IMR-90 (cell line): ENCODE measurements around the gene BASP1. TPM values are rescaled to one million over a fixed set of nuclear protein-coding genes. Genes with fewer than 3 reads are reported as not detected.
A peak's percentile ranks its signal among the peaks of the same experiment; 100 is the strongest.

Experiments
- ATAC-seq: fragments of 200-7000 bp; cut with Tn5 transposase; 2 replicates; pipeline ENCODE4 v1.9.1; 2020; ENCODE audit warnings: low read depth, mild to moderate bottlenecking, moderate library complexity
- BruUV-seq: library from RNA; stranded (reverse); fragments of 400-500 nt; replicated peaks from 2 replicates; lab custom pipeline; 2021; lab: Mats Ljungman, UMichigan
- CTCF ChIA-PET: fragments of 300-600 bp; formaldehyde crosslinking; extraction: SDS; loops from one replicate; lab custom pipeline; 2021; ENCODE audit warnings: antibody characterized with exemption; lab: Yijun Ruan, JAX
- POLR2A ChIA-PET: fragments of 300-600 bp; sonication (Branson Sonifier 250); formaldehyde crosslinking; loops from one replicate; lab custom pipeline; 2022; ENCODE audit warnings: antibody characterized with exemption; ENCODE audit not compliant: unreplicated experiment; lab: Charles Lee
- DNase-seq: peaks from one replicate; pipeline ENCODE4 v3.0.0; 2013
- H2AFZ ChIP-seq: replicated peaks from 2 replicates; pipeline ENCODE3; 2013; ENCODE audit warnings: low read length, mild to moderate bottlenecking; ENCODE audit not compliant: poor library complexity
- H2AK5ac ChIP-seq: 2 replicates; pipeline ENCODE4 v1.6.1; 2013; ENCODE audit warnings: low read depth, low read length, inconsistent platforms
- H2AK9ac ChIP-seq: replicated peaks from 2 replicates; pipeline ENCODE3; 2013; ENCODE audit warnings: mild to moderate bottlenecking, low read depth, low read length, moderate library complexity; ENCODE audit not compliant: poor library complexity
- H2BK120ac ChIP-seq: 2 replicates; pipeline ENCODE4 v1.6.1; 2013; ENCODE audit warnings: low read depth, low read length, inconsistent platforms
- H2BK15ac ChIP-seq: 3 replicates; pipeline ENCODE4 v1.6.1; 2013; ENCODE audit warnings: low read depth, low read length, inconsistent platforms
- H2BK20ac ChIP-seq: 2 replicates; pipeline ENCODE4 v1.6.1; 2013; ENCODE audit warnings: low read depth, mild to moderate bottlenecking, inconsistent platforms, low read length, moderate library complexity
- H2BK5ac ChIP-seq: 2 replicates; pipeline ENCODE4 v1.6.1; 2013; ENCODE audit warnings: mild to moderate bottlenecking, low read depth, low read length, inconsistent platforms; ENCODE audit not compliant: poor library complexity, severe bottlenecking
- H3K14ac ChIP-seq: replicated peaks from 2 replicates; pipeline ENCODE4 v1.6.1; 2013; ENCODE audit warnings: low read depth, low read length, inconsistent platforms
- H3K18ac ChIP-seq: 2 replicates; pipeline ENCODE4 v1.6.1; 2013; ENCODE audit warnings: low read depth, low read length, control low read depth
- H3K23ac ChIP-seq: 2 replicates; pipeline ENCODE4 v1.6.1; 2013; ENCODE audit warnings: low read depth, low read length, inconsistent platforms
- H3K27ac ChIP-seq: 2 replicates; pipeline ENCODE4 v1.5.1; 2013; ENCODE audit warnings: mild to moderate bottlenecking, control low read depth, low read length; ENCODE audit not compliant: insufficient read depth
- H3K27me3 ChIP-seq: 2 replicates; pipeline ENCODE4 v1.6.1; 2013; ENCODE audit warnings: low read length; ENCODE audit not compliant: control insufficient read depth, insufficient read depth
- H3K36me3 ChIP-seq: 2 replicates; pipeline ENCODE4 v1.6.1; 2013; ENCODE audit warnings: low read length, mixed read lengths; ENCODE audit not compliant: control insufficient read depth, insufficient read depth
- H3K4ac ChIP-seq: 2 replicates; pipeline ENCODE4 v1.6.1; 2013; ENCODE audit warnings: low read depth, low read length, inconsistent platforms
- H3K4me1 ChIP-seq: 2 replicates; pipeline ENCODE4 v1.6.1; 2013; ENCODE audit warnings: low read length, mixed read lengths; ENCODE audit not compliant: control insufficient read depth, insufficient read depth
- H3K4me2 ChIP-seq: 2 replicates; pipeline ENCODE4 v1.6.1; 2013; ENCODE audit warnings: low read depth, mild to moderate bottlenecking, control low read depth, low read length, moderate library complexity
- H3K4me3 ChIP-seq: 2 replicates; pipeline ENCODE4 v1.5.1; 2013; ENCODE audit warnings: low read depth, mild to moderate bottlenecking, control low read depth, low read length, moderate library complexity; ENCODE audit not compliant: insufficient read depth
- H3K56ac ChIP-seq: 2 replicates; pipeline ENCODE4 v1.6.1; 2013; ENCODE audit warnings: low read length, inconsistent platforms; ENCODE audit not compliant: insufficient read depth; ENCODE audit errors: extremely low read depth
- H3K79me1 ChIP-seq, 2 experiments: 2 replicates each; pipeline ENCODE4 v1.6.1; 2013; ENCODE audit warnings: low read length in 2 of 2, inconsistent platforms in 1 of 2, low read depth in 1 of 2
- H3K9ac ChIP-seq: 2 replicates; pipeline ENCODE4 v1.6.1; 2013; ENCODE audit warnings: low read depth, low read length, control low read depth
- H3K9me1 ChIP-seq: 2 replicates; pipeline ENCODE4 v1.6.1; 2013; ENCODE audit warnings: low read length, inconsistent platforms; ENCODE audit not compliant: insufficient read depth
- H3K9me3 ChIP-seq: 2 replicates; pipeline ENCODE4 v1.6.1; 2013; ENCODE audit warnings: low read length; ENCODE audit not compliant: control insufficient read depth, insufficient read depth
- H4K20me1 ChIP-seq: 2 replicates; pipeline ENCODE4 v1.6.1; 2013; ENCODE audit warnings: low read length, inconsistent platforms; ENCODE audit not compliant: insufficient read depth
- H4K5ac ChIP-seq: 2 replicates; pipeline ENCODE4 v1.6.1; 2013; ENCODE audit warnings: mild to moderate bottlenecking, low read depth, low read length, control low read depth
- H4K8ac ChIP-seq, 2 experiments: 2 replicates each; pipeline ENCODE4 v1.6.1; 2013; ENCODE audit warnings: low read depth in 2 of 2, low read length in 2 of 2, control low read depth in 1 of 2, inconsistent platforms in 1 of 2
- H4K91ac ChIP-seq: 2 replicates; pipeline ENCODE4 v1.6.1; 2013; ENCODE audit warnings: low read depth, low read length, inconsistent platforms; ENCODE audit not compliant: insufficient read depth
- CEBPB ChIP-seq: IDR thresholded peaks from 2 replicates; pipeline ENCODE4 v1.6.1; 2012; ENCODE audit warnings: low read depth, low read length, improper control_type of control experiment
- CHD1 ChIP-seq: IDR thresholded peaks from 2 replicates; pipeline ENCODE4 v1.6.1; 2012; ENCODE audit warnings: low read depth, low read length, improper control_type of control experiment
- MAFK ChIP-seq: IDR thresholded peaks from 2 replicates; pipeline ENCODE4 v1.6.1; 2012; ENCODE audit warnings: low read depth, low read length, improper control_type of control experiment
- POLR2A ChIP-seq: IDR thresholded peaks from 2 replicates; pipeline ENCODE4 v1.6.1; 2012; ENCODE audit warnings: mild to moderate bottlenecking, low read depth, low read length
- RAD21 ChIP-seq: IDR thresholded peaks from 2 replicates; pipeline ENCODE4 v1.6.1; 2012; ENCODE audit warnings: low read length, improper control_type of control experiment
- RCOR1 ChIP-seq: IDR thresholded peaks from 2 replicates; pipeline ENCODE4 v1.6.1; 2012; ENCODE audit warnings: mild to moderate bottlenecking, low read length, improper control_type of control experiment; ENCODE audit not compliant: insufficient replicate concordance
- RFX5 ChIP-seq: IDR thresholded peaks from 2 replicates; pipeline ENCODE4 v1.8.0; 2012; ENCODE audit warnings: low read depth, mild to moderate bottlenecking, low read length, moderate library complexity
- SMC3 ChIP-seq: fragments of 150-350 bp; IDR thresholded peaks from 2 replicates; pipeline ENCODE4 v1.6.1; 2016; ENCODE audit warnings: low read depth, mild to moderate bottlenecking, antibody characterized with exemption, low read length, moderate library complexity
- WGBS, 2 experiments: methylation state at CpG; one replicate each; pipeline versions ENCODE4 v1.1.5 to v1.1.7; 2013; ENCODE audit warnings: missing lambda C conversion rate in 2 of 2; ENCODE audit not compliant: insufficient read length in 1 of 2; ENCODE audit errors: extremely low coverage in 2 of 2; 5-methylcytosine and 5-hydroxymethylcytosine counted together
- dilution Hi-C: fragments of 300-500 bp; cut with HindIII; formaldehyde crosslinking; loops from one replicate; pipeline ENCODE4 v1.14.3; 2018; ENCODE audit warnings: low sequenced_read_pairs; ENCODE audit not compliant: unreplicated experiment
- in situ Hi-C: fragments of 300-500 bp; cut with MboI; formaldehyde crosslinking; loops from 3 replicates; pipeline ENCODE4 v1.14.3; 2019; ENCODE audit warnings: low sequenced_read_pairs, inconsistent platforms, mixed read lengths
- intact Hi-C: fragments of 100-400 bp; cut with micrococcal nuclease; formaldehyde crosslinking; loops from 2 replicates; pipeline ENCODE4 v1.10.0; 2022
- polyA plus RNA-seq, 3 experiments: library from polyadenylated mRNA; depleted of rRNA; stranded (reverse); fragments of >200 nt; gene quantifications; 2 replicates each; pipeline ENCODE4 v1.2.3, GENCODE V29; 2012; ENCODE audit warnings: low replicate concordance in 1 of 3
- total RNA-seq: library from RNA; depleted of rRNA; stranded (reverse); fragments of >200 nt; gene quantifications from 2 replicates; pipeline ENCODE4 v1.2.3, GENCODE V29; 2012
- TF ChIP-seq, protein P1 (sequence below): fragments of 150-350 bp; IDR thresholded peaks from 2 replicates; pipeline ENCODE4 v1.6.1; 2016; ENCODE audit warnings: low read depth, mild to moderate bottlenecking, low read length, moderate library complexity, borderline replicate concordance
- TF ChIP-seq, protein P2 (sequence below): conservative IDR thresholded peaks from 2 replicates; pipeline ENCODE4 v1.5.1; 2012; ENCODE audit warnings: mild to moderate bottlenecking, low read depth, low read length, improper control_type of control experiment

BASP1 gene
- total and polyA plus RNA-seq, 2 of the 4 experiments (the other 2 are of a cell fraction), result 39.6 to 103 TPM

DNA sequence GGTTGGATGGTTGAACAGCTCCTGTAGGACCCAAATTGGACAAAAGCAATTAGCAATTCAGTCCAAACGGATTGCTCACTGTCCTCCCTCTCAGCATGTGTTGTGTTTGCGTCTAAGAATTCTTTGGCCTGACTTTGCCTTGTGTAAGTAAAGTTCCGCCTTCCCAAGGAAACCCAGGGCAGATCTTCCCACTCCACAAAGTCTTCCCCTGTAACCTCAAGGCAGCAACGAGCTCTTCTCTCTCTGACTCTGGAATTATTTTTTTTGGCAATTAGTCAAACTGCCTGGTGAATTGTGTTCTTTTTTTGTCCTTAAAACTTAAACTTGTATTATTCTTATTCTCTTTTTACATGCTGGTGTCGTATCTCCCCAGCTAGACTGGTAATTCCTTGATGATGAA is 20.7 kb upstream of the BASP1 start:
- Histone ChIP-seq H3K36me3 (no peaks in the 10 kb centered on the region), H4K20me1 (no peaks in the 10 kb centered on the region), H3K56ac (no peak overlapping the region), H3K14ac (no peak overlapping the region), H4K5ac (no peak overlapping the region), H3K9me1 (peaks cover 4% of the 10 kb centered on the region; the same call in 1 of the 2 replicates), H2BK20ac (no peak overlapping the region), H3K4me3 (no peak overlapping the region), H2BK120ac (no peak overlapping the region), H4K91ac (no peak overlapping the region), H2BK5ac (no peak overlapping the region), H3K4me1 (peaks cover 6% of the 10 kb centered on the region), H3K79me1 (no peaks in the 10 kb centered on the region), H2AK5ac (no peak overlapping the region), H2AFZ (peak overlapping the region; percentile 14), H3K27ac (no peak overlapping the region), H2AK9ac (no peak overlapping the region), H3K4me2 (no peak overlapping the region), H3K9me3 (peaks cover 5% of the 10 kb centered on the region), H3K4ac (no peak overlapping the region), H2BK15ac (no peak overlapping the region), H3K18ac (no peak overlapping the region), H4K8ac (no peak overlapping the region), H3K27me3 (no peaks in the 10 kb centered on the region), H3K9ac (no peak overlapping the region), H3K23ac (no peak overlapping the region)
- dilution Hi-C loops (loop anchor here (25.0 kb wide), 1 partner anchor 409 kb away; no protein-coding TSS in a partner anchor), intact Hi-C loops (loop anchor here (10.0 kb wide), 1 partner anchor 732 kb away; the partner anchor contains the start of gene ZNF622), in situ Hi-C loops (loop anchor here (10.0 kb wide), 1 partner anchor 522 kb away; no protein-coding TSS in a partner anchor)
- POLR2A ChIA-PET, result no interaction called here
- CTCF ChIA-PET, result no interaction called here
- DNase-seq (no peak), ATAC-seq (no peak)
- no TSS peak for BruUV-seq
- WGBS, 2 experiments, result 100% methylated on average over 1 of the region's 5 CpGs; no CpG with 5 or more reads in 1 of the 2 experiments
- TF ChIP-seq RAD21 (no peak), MAFK (no peak), SMC3 (no peak), CEBPB (no peak), RCOR1 (no peak), POLR2A (no peak), CHD1 (no peak), RFX5 (no peak)
- TF ChIP-seq, protein P1, sequence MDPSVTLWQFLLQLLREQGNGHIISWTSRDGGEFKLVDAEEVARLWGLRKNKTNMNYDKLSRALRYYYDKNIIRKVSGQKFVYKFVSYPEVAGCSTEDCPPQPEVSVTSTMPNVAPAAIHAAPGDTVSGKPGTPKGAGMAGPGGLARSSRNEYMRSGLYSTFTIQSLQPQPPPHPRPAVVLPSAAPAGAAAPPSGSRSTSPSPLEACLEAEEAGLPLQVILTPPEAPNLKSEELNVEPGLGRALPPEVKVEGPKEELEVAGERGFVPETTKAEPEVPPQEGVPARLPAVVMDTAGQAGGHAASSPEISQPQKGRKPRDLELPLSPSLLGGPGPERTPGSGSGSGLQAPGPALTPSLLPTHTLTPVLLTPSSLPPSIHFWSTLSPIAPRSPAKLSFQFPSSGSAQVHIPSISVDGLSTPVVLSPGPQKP, result no peak
- TF ChIP-seq, protein P2, sequence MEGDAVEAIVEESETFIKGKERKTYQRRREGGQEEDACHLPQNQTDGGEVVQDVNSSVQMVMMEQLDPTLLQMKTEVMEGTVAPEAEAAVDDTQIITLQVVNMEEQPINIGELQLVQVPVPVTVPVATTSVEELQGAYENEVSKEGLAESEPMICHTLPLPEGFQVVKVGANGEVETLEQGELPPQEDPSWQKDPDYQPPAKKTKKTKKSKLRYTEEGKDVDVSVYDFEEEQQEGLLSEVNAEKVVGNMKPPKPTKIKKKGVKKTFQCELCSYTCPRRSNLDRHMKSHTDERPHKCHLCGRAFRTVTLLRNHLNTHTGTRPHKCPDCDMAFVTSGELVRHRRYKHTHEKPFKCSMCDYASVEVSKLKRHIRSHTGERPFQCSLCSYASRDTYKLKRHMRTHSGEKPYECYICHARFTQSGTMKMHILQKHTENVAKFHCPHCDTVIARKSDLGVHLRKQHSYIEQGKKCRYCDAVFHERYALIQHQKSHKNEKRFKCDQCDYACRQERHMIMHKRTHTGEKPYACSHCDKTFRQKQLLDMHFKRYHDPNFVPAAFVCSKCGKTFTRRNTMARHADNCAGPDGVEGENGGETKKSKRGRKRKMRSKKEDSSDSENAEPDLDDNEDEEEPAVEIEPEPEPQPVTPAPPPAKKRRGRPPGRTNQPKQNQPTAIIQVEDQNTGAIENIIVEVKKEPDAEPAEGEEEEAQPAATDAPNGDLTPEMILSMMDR, result no peak
